DND-41 (cell line): ENCODE results near the gene RABAC1.

Experiments
- ATAC-seq: fragments of 200-7000 bp; cut with Tn5 transposase; 3 replicates; pipeline ENCODE4 v1.9.1; 2021; ENCODE audit warnings: low read depth; ENCODE audit not compliant: insufficient read depth
- DNase-seq: peaks from one replicate; pipeline ENCODE4 v3.0.0-alpha.2; 2020
- H2AFZ ChIP-seq: 2 replicates; pipeline ENCODE4 v1.6.0; 2012; ENCODE audit warnings: low read depth, low read length
- H3K27ac ChIP-seq: 2 replicates; pipeline ENCODE4 v1.5.1; 2012; ENCODE audit warnings: low read length, inconsistent platforms
- H3K27me3 ChIP-seq: fragments of 200-600 bp; sonication (generic); 2 replicates; pipeline ENCODE4 v1.6.0; 2012; ENCODE audit warnings: low read length, mild to moderate bottlenecking, inconsistent platforms; ENCODE audit not compliant: insufficient read depth, poor library complexity
- H3K36me3 ChIP-seq: 2 replicates; pipeline ENCODE4 v1.5.1; 2012; ENCODE audit warnings: low read length, inconsistent platforms; ENCODE audit not compliant: insufficient read depth
- H3K4me1 ChIP-seq: 2 replicates; pipeline ENCODE4 v1.5.1; 2012; ENCODE audit warnings: mild to moderate bottlenecking, low read length; ENCODE audit not compliant: insufficient read depth
- H3K4me2 ChIP-seq: 2 replicates; pipeline ENCODE4 v1.6.0; 2012; ENCODE audit warnings: mild to moderate bottlenecking, moderate library complexity, low read length, inconsistent platforms; ENCODE audit not compliant: insufficient read depth
- H3K4me3 ChIP-seq, 2 experiments: fragments of 200-600 bp in 1 of 2; shearing (Covaris generic) in 1 of 2; 2 replicates each; pipeline ENCODE4 v1.5.1; 2012 to 2016; ENCODE audit warnings: inconsistent platforms in 2 of 2, low read length in 2 of 2, mild to moderate bottlenecking in 2 of 2, low read depth in 1 of 2, moderate library complexity in 1 of 2
- H3K79me2 ChIP-seq: 2 replicates; pipeline ENCODE4 v1.6.0; 2012; ENCODE audit warnings: low read length, inconsistent platforms; ENCODE audit not compliant: insufficient read depth
- H3K9ac ChIP-seq: 2 replicates; pipeline ENCODE4 v1.6.0; 2012; ENCODE audit warnings: low read depth, mild to moderate bottlenecking, inconsistent platforms, low read length, moderate library complexity
- H3K9me3 ChIP-seq: 2 replicates; pipeline ENCODE4 v1.5.1; 2012; ENCODE audit warnings: low read length, moderate library complexity, mild to moderate bottlenecking, inconsistent platforms; ENCODE audit not compliant: insufficient read depth, severe bottlenecking
- H4K20me1 ChIP-seq: 2 replicates; pipeline ENCODE4 v1.6.0; 2012; ENCODE audit warnings: low read length; ENCODE audit not compliant: insufficient read depth
- CTCF ChIP-seq: IDR thresholded peaks from 2 replicates; pipeline ENCODE4 v1.5.1; 2012; ENCODE audit warnings: borderline replicate concordance, low read length, moderate library complexity, mild to moderate bottlenecking; ENCODE audit not compliant: poor library complexity, severe bottlenecking; ENCODE audit errors: extremely low read depth
- EZH2 ChIP-seq: IDR thresholded peaks from 3 replicates; pipeline ENCODE4 v1.6.1; 2012; ENCODE audit warnings: borderline replicate concordance, low read depth, mild to moderate bottlenecking, moderate library complexity, low read length, inconsistent platforms; ENCODE audit not compliant: severe bottlenecking

RABAC1 gene

GRCh38 chr19:41977916-41978315 is 18.8 kb upstream of the RABAC1 start:
- H3K9ac ChIP-seq: no peak overlapping the region
- no peaks in the 10 kb centered on the region for H3K79me2 ChIP-seq
- no peak overlapping the region for H3K4me3 ChIP-seq
- peaks cover 76% of the 10 kb centered on the region for H3K36me3 ChIP-seq
- TF ChIP-seq CTCF (no peak), EZH2 (no peak)
- H4K20me1 ChIP-seq: peaks cover 6% of the 10 kb centered on the region; the same call in 1 of the 2 replicates
- H3K27me3 ChIP-seq: no peaks in the 10 kb centered on the region
- no peaks in the 10 kb centered on the region for H3K4me1 ChIP-seq
- ATAC-seq (no peak), DNase-seq (no peak)
- H3K4me2 ChIP-seq: no peak overlapping the region
- no peaks in the 10 kb centered on the region for H3K9me3 ChIP-seq
- H3K27ac ChIP-seq: no peak overlapping the region
- H2AFZ ChIP-seq: no peak overlapping the region

- Histone ChIP-seq H3K9me3 (no peaks in the 10 kb centered on the region), H3K79me2 (no peaks in the 10 kb centered on the region), H3K9ac (no peak overlapping the region), H3K4me3 (no peak overlapping the region), H3K4me2 (no peak overlapping the region), H4K20me1 (no peaks in the 10 kb centered on the region), H3K4me1 (no peaks in the 10 kb centered on the region), H3K27ac (no peak overlapping the region), H3K36me3 (peaks cover 77% of the 10 kb centered on the region), H3K27me3 (no peaks in the 10 kb centered on the region), H2AFZ (no peak overlapping the region)
- ATAC-seq (no peak), DNase-seq (no peak)
- TF ChIP-seq CTCF (no peak), EZH2 (no peak)
Observed at GRCh38 chr19:41974652-41975051, 15.5 kb upstream of the RABAC1 start.

GRCh38 chr19:41971363-41971762 is 12.2 kb upstream of the RABAC1 start:
- Histone ChIP-seq H3K36me3 (peaks cover 81% of the 10 kb centered on the region), H3K9me3 (no peaks in the 10 kb centered on the region), H2AFZ (no peak overlapping the region), H3K27ac (no peak overlapping the region), H3K27me3 (no peaks in the 10 kb centered on the region), H3K4me1 (no peaks in the 10 kb centered on the region), H3K79me2 (no peaks in the 10 kb centered on the region), H3K9ac (no peak overlapping the region), H4K20me1 (no peaks in the 10 kb centered on the region), H3K4me3 (no peak overlapping the region), H3K4me2 (no peak overlapping the region)
- TF ChIP-seq EZH2 (no peak), CTCF (no peak)
- DNase-seq (no peak), ATAC-seq (no peak)

GRCh38 chr19:41969772-41970458 is 10.8 kb upstream of the RABAC1 start:
- Histone ChIP-seq H3K79me2 (no peaks in the 10 kb centered on the region), H3K4me1 (no peaks in the 10 kb centered on the region), H3K27ac (no peak overlapping the region), H2AFZ (no peak overlapping the region), H3K9ac (no peak overlapping the region), H3K27me3 (no peaks in the 10 kb centered on the region), H4K20me1 (no peaks in the 10 kb centered on the region), H3K36me3 (peaks cover 75% of the 10 kb centered on the region), H3K4me3 (no peak overlapping the region), H3K9me3 (no peaks in the 10 kb centered on the region), H3K4me2 (no peak overlapping the region)
- ATAC-seq: no peak
- TF ChIP-seq CTCF (no peak), EZH2 (no peak)
- no peak for DNase-seq
